Measurements from ENCODE around the gene STARD3.
A peak's percentile ranks its signal among the peaks of the same experiment; 100 is the strongest.
"Not testable (repeated sequence)": the region's sequence is repeated elsewhere in the genome, so short reads cannot be mapped to it uniquely, and the experiment has no call there.

STARD3 gene

DNA sequence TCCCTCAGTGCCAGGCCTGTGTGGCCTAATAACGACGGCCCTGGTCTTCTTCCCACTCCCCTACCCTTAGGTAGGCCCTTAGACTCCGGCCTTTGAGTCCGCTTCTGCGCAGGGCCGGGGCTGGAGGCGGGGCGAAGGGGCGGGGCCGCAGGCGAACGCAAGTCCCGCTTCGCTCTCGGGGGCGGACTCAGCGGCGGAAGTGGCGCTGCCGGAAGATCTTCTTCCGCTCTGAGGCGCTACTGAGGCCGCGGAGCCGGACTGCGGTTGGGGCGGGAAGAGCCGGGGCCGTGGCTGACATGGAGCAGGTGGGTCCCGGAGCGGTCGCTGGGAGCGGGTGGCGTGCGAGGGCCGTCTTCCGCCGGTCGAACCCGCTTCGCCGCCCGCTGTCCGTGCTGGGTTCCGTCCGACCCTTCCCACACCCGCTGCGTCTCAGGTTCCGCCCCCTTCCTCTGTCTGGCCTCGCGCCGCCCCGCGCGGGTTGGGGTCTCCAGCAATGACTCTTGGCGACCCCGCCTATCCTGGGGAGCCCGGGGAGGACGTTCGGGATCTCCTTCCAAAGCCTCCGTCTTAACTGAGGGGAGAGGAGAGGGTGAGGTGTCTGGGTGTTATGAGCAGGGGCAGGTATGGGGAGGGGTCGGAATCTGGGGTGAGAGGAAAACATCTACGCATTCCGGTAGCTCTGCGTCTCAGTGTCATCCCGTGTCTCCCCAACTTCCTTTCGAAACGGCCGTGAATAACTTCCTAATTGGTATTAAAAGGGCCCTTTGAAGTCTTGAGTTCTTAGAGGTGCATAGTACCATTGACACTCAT, at the start of gene STARD3:
Gene STARD3, plus strand, starts transcription at position 218 of the 810 bp plus-strand sequence. CDS start 16,388 bp downstream, outside the sequence.
- peak; percentile 86 for DNase-seq (ENCODE audit: low spot score)
- ATAC-seq (ENCODE audit: low read depth): peak; percentile 89
- TF ChIP-seq, protein P1, sequence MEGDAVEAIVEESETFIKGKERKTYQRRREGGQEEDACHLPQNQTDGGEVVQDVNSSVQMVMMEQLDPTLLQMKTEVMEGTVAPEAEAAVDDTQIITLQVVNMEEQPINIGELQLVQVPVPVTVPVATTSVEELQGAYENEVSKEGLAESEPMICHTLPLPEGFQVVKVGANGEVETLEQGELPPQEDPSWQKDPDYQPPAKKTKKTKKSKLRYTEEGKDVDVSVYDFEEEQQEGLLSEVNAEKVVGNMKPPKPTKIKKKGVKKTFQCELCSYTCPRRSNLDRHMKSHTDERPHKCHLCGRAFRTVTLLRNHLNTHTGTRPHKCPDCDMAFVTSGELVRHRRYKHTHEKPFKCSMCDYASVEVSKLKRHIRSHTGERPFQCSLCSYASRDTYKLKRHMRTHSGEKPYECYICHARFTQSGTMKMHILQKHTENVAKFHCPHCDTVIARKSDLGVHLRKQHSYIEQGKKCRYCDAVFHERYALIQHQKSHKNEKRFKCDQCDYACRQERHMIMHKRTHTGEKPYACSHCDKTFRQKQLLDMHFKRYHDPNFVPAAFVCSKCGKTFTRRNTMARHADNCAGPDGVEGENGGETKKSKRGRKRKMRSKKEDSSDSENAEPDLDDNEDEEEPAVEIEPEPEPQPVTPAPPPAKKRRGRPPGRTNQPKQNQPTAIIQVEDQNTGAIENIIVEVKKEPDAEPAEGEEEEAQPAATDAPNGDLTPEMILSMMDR (IDR thresholded peaks at IDR 0.05; ENCODE audit: poor library complexity, severe bottlenecking): peak; percentile 18
- Histone ChIP-seq H3K36me3 (ENCODE audit: low read depth) (no peaks in the 10 kb centered on the region), H3K27me3 (ENCODE audit: insufficient read depth, poor library complexity, severe bottlenecking) (no peaks in the 10 kb centered on the region), H3K27ac (ENCODE audit: poor library complexity, severe bottlenecking) (peak within 1 kb of the TSS; percentile 44), H3K4me3 (ENCODE audit: severe bottlenecking) (peak within 1 kb of the TSS; percentile 72), H3K4me1 (ENCODE audit: insufficient read depth, poor library complexity, severe bottlenecking) (no peaks in the 10 kb centered on the region), H3K9me3 (ENCODE audit: severe bottlenecking) (no peaks in the 10 kb centered on the region)

DNA sequence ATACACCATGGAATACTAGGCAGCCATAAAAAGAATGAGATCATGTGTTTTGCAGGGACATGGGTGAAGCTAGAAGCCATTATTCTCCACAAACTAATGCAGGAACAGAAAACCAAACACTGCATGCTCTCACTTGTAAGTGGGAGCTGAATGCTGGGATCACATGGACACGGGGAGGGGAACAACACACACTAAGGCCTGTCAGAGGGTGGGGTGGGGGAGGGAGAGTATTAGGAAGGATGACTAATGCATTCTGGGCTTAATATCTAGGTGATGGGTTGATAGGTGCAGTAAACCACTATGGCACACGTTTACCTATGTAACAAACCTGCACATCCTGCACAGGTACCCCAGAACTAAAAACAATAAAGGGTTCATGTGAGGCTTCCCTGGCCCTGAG, 46.8 kb upstream of the STARD3 start:
- H3K27ac ChIP-seq (ENCODE audit: poor library complexity, severe bottlenecking); H3K9me3 ChIP-seq (ENCODE audit: severe bottlenecking); H3K4me3 ChIP-seq (ENCODE audit: severe bottlenecking); ATAC-seq (ENCODE audit: low read depth); H3K4me1 ChIP-seq (ENCODE audit: insufficient read depth, poor library complexity, severe bottlenecking); H3K36me3 ChIP-seq (ENCODE audit: low read depth); DNase-seq (ENCODE audit: low spot score): not testable (repeated sequence)
- H3K27me3 ChIP-seq (ENCODE audit: insufficient read depth, poor library complexity, severe bottlenecking): peaks cover 11% of the 10 kb centered on the region

DNA sequence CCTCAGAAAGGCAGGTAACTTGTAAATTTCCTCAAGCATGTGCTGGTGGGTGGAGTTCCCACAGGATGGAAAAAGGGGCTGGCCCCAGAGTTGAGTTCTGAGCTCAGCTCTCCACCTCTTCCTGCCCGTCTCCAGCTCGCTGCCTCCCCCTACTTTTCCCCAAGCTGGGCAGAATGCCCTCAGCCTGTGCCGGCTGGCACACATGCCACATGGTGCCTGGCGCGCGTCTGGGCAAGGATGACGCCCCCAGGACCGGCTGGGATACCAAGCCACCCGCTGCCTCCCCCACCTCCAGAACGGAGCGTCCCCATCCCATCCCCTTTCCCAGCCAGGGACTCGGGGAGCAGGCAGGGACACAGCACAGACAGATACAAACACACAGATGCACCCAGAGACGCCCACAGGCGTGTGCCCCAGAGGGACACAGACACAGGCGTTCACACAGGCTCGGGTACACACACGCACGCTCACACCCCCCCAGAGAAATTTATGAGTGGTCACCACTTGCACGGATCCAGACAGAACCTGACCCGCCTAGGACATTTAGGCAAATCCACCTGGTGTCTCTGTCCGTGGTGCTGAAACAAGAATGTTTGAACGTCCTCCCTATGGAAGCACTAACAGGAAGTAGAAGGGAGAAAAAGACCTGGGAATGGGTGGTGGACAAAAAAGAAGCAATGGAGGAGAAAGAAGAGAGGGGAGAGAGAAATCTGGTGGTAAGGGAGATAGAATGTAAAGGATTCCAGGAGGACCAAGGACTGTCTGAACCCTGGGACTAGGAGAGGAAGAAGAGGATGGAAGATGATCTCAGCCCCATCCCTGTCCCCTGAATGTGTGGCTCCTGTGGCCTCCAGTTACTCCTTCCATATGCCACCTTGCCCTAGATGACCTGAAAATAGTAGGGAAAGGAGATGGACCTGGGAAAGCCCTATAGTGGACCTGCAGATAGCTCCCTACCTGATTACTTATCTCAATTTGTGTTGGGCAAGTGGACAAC, 44.7 kb upstream of the STARD3 start:
- Histone ChIP-seq H3K27ac (ENCODE audit: poor library complexity, severe bottlenecking) (no peak overlapping the region), H3K4me1 (ENCODE audit: insufficient read depth, poor library complexity, severe bottlenecking) (no peaks in the 10 kb centered on the region), H3K36me3 (ENCODE audit: low read depth) (no peaks in the 10 kb centered on the region), H3K27me3 (ENCODE audit: insufficient read depth, poor library complexity, severe bottlenecking) (peaks cover 31% of the 10 kb centered on the region), H3K4me3 (ENCODE audit: severe bottlenecking) (no peak overlapping the region), H3K9me3 (ENCODE audit: severe bottlenecking) (no peaks in the 10 kb centered on the region)
- DNase-seq (ENCODE audit: low spot score): no peak
- ATAC-seq (ENCODE audit: low read depth): no peak; the same call in 2 of the 3 replicates
- TF ChIP-seq, protein P1 (IDR thresholded peaks at IDR 0.05; ENCODE audit: poor library complexity, severe bottlenecking): no peak

DNA sequence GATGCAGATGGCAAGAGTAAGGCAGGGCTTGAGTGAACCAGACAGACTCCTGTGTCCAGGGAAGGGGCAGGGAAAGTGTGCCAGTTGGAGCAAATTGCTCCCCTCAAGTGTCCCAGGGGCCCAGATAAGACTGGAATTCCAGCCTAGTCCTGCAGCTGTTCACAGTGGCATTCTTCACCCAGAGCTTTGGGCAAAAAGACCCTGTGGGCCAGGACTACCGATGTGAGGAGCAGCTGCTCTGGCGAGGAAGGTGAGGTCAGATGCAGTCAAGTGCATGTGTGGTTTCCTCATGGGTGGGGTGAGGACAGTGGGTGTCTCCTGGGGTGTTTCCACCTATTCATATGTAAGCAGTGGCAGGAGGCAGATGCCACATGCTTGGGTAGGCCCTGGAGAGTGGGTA, 43.6 kb upstream of the STARD3 start:
- TF ChIP-seq, protein P1 (IDR thresholded peaks at IDR 0.05; ENCODE audit: poor library complexity, severe bottlenecking): no peak
- no peak for ATAC-seq (ENCODE audit: low read depth)
- no peak overlapping the region for H3K4me3 ChIP-seq (ENCODE audit: severe bottlenecking)
- DNase-seq (ENCODE audit: low spot score): no peak
- H3K36me3 ChIP-seq (ENCODE audit: low read depth): no peaks in the 10 kb centered on the region
- no peaks in the 10 kb centered on the region for H3K4me1 ChIP-seq (ENCODE audit: insufficient read depth, poor library complexity, severe bottlenecking)
- no peak overlapping the region for H3K27ac ChIP-seq (ENCODE audit: poor library complexity, severe bottlenecking)
- H3K27me3 ChIP-seq (ENCODE audit: insufficient read depth, poor library complexity, severe bottlenecking): peaks cover 42% of the 10 kb centered on the region
- H3K9me3 ChIP-seq (ENCODE audit: severe bottlenecking): no peaks in the 10 kb centered on the region

DNA sequence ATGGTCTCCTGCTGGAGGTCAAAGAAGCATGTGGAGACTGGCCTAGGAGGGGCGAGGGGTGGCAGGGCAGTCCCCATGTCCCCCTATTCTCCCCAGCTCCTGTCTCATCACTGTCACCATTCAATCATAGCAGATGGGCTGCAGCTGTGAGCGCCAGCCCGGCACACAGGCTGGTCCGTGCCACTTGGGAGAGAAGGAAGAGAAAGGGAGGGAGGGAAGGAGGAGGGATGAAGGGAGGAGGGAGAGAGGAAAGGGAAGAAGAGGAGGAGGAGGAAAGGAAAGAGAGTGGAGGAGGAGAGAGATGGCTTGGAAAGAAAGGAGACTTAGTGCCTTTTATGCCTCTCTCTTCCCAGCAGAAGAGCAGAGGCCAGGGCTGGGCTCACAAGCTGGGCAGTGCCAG, 41.6 kb upstream of the STARD3 start:
- Histone ChIP-seq H3K36me3 (ENCODE audit: low read depth) (no peaks in the 10 kb centered on the region), H3K27ac (ENCODE audit: poor library complexity, severe bottlenecking) (no peak overlapping the region), H3K9me3 (ENCODE audit: severe bottlenecking) (no peaks in the 10 kb centered on the region), H3K27me3 (ENCODE audit: insufficient read depth, poor library complexity, severe bottlenecking) (peaks cover 62% of the 10 kb centered on the region), H3K4me3 (ENCODE audit: severe bottlenecking) (no peak overlapping the region), H3K4me1 (ENCODE audit: insufficient read depth, poor library complexity, severe bottlenecking) (no peaks in the 10 kb centered on the region)
- TF ChIP-seq, protein P1 (IDR thresholded peaks at IDR 0.05; ENCODE audit: poor library complexity, severe bottlenecking): no peak
- no peak for ATAC-seq (ENCODE audit: low read depth)
- DNase-seq (ENCODE audit: low spot score): no peak

All from RWPE2 (cell line).